SK-N-MC (cell line): ENCODE measurements around the gene POLR2F.

Experiments
- EZH2 ChIP-seq: fragments of 200-600 bp; sonication (generic); IDR thresholded peaks from one replicate; pipeline ENCODE4 v1.6.1; 2017; ENCODE audit warnings: antibody characterized with exemption
- POLR2AphosphoS5 ChIP-seq: IDR thresholded peaks from 2 replicates; pipeline ENCODE4 v1.6.1; 2012; ENCODE audit warnings: mild to moderate bottlenecking, low read depth, low read length, borderline replicate concordance

DNA sequence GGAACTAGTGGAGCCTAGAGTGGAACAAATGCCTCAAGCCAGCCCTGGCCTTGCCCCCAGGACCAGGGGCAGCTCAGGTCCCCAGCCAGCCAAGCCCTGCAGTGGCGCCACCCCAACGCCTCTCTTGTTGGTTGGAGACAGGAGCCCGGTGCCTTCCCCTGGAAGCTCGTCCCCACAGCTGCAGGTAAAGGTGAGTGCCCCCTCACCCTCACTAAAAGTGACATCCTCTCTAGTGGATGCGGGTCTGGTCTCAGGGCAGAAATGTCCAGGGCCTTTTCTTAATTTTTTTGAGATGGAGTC lies 25.9 kb upstream of the POLR2F start:
- TF ChIP-seq POLR2AphosphoS5 (no peak), EZH2 (no peak)
